Measurements from ENCODE around the gene GAS2L1. TPM values are rescaled to one million over a fixed set of nuclear protein-coding genes. Genes with fewer than 3 reads are reported as not detected.

GAS2L1 gene
- total and polyA plus RNA-seq, 4 donors, result 11.4 to 22.3 (median 21.2) TPM

DNA sequence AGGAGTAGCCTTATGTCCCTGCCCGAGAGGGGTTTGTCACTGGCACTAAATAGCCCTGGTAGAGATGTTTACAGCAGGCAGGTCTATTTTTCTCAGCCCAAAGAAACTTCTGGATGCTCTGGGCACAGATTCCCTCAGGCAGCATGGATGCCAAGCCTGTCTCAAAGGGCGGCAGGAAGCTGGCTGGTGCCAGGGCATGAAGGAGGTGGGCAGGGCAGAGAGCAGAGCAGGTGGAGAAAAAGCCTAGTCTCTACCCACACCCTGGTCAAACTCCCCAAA lies 4.1 kb upstream of the GAS2L1 start:
- no peak overlapping the region for H3K4me3 ChIP-seq (ENCODE audit: low read length in 2 of 2)
- no peaks in the 10 kb centered on the region for H3K4me1 ChIP-seq (ENCODE audit: control insufficient read depth in 1 of 2, insufficient read depth in 2 of 2, low read length in 2 of 2)
- ATAC-seq (ENCODE audit: low FRiP score) (no peak), DNase-seq (no peak)
- intact Hi-C loops (cut with DNase I), result no loop called here
- H3K9me3 ChIP-seq (ENCODE audit: control insufficient read depth, low read length), result no peaks in the 10 kb centered on the region
- no peak overlapping the region for H3K27ac ChIP-seq (ENCODE audit: low read depth in 1 of 2, low read length in 2 of 2)
- peaks cover 4 to 17% of the 10 kb centered on the region in 2 donors for H3K36me3 ChIP-seq (ENCODE audit: control insufficient read depth in 1 of 2, insufficient read depth in 2 of 2, low read length in 1 of 2)
- H3K27me3 ChIP-seq (ENCODE audit: control insufficient read depth in 1 of 2, insufficient read depth in 2 of 2, low read length in 1 of 2), result no peaks in the 10 kb centered on the region
- WGBS, 2 donors, result 5 to 6% methylated on average over 2 of the region's 2 CpGs

DNA sequence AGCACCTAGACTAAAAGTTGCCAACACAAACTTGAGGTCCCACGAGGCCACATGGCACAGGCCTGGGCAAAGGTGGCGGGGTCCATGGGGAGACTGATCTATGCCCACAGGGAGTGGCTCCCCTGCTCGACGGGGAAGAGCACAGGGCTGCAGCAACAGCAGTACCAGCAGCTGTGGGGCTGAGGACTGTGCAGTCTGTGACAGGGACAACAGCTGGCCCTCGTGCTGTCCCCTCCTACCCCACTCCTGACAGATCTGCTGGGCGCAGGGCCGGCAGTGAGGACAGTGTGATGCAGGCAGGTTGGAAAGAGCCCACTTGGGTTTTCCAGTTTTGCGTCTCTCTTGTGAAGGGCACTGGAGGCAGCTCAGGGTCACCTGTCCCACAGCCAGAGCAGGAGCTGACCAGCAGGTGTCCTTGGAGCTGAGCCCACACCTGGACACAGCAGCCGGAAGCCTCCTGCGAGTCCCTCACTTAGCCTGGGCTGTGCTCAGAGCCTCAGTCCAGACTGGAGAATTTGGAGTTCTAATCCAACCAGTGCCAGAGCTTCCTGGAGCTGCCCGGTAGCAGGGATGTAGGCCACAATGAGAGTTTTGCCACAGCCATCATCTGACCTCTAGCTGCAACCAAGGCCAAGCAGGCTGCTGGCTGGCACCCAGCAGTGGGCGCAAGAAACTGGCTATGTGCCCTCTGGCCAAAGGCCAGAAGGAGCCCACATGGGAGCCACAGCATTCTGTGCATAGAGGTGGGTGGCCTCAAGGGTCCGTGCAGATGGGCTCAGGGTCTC lies 3.6 kb upstream of the GAS2L1 start:
- Histone ChIP-seq H3K27ac (ENCODE audit: low read depth in 1 of 2, low read length in 2 of 2) (no peak overlapping the region), H3K36me3 (ENCODE audit: control insufficient read depth in 1 of 2, insufficient read depth in 2 of 2, low read length in 1 of 2) (peaks cover 0 to 12% of the 10 kb centered on the region in 2 donors), H3K4me3 (ENCODE audit: low read length in 2 of 2) (no peak overlapping the region), H3K4me1 (ENCODE audit: control insufficient read depth in 1 of 2, insufficient read depth in 2 of 2, low read length in 2 of 2) (no peaks in the 10 kb centered on the region), H3K9me3 (ENCODE audit: control insufficient read depth, low read length) (no peaks in the 10 kb centered on the region), H3K27me3 (ENCODE audit: control insufficient read depth in 1 of 2, insufficient read depth in 2 of 2, low read length in 1 of 2) (no peaks in the 10 kb centered on the region)
- intact Hi-C loops (cut with DNase I), result no loop called here
- ATAC-seq (ENCODE audit: low FRiP score), result no peak
- WGBS, 2 donors, result 22 to 25% methylated on average over 13 of the region's 13 CpGs
- DNase-seq, result peak in 1 of 2 donors; percentile 74

DNA sequence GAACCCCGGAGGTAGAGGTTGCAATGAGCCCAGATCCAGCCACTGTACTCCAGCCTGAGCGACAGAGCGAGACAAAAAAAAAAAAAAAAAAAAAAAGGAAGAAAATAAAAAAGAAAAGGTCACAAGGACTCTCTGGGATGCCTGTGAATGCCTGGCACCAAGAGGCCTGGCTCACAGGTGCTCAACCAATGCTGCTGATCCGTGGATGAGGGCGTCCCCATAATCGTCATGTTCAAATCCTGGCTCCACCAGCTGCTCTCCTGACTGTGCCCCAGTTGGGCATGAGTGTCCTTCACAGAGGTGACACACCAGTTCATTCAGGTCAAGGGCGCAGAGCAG lies 645 bp upstream of the GAS2L1 start:
- H3K9me3 ChIP-seq (ENCODE audit: control insufficient read depth, low read length), result no peaks in the 10 kb centered on the region
- DNase-seq (no peak), ATAC-seq (ENCODE audit: low FRiP score) (no peak)
- 40 to 47% methylated on average over 7 of the region's 7 CpGs for WGBS, 2 donors
- no peaks in the 10 kb centered on the region for H3K36me3 ChIP-seq (ENCODE audit: control insufficient read depth in 1 of 2, insufficient read depth in 2 of 2, low read length in 1 of 2)
- no peaks in the 10 kb centered on the region for H3K4me1 ChIP-seq (ENCODE audit: control insufficient read depth in 1 of 2, insufficient read depth in 2 of 2, low read length in 2 of 2)
- H3K4me3 ChIP-seq (ENCODE audit: low read length in 2 of 2), result no peak overlapping the region
- no peaks in the 10 kb centered on the region for H3K27me3 ChIP-seq (ENCODE audit: control insufficient read depth in 1 of 2, insufficient read depth in 2 of 2, low read length in 1 of 2)
- intact Hi-C loops (cut with DNase I), result loop anchor here (2.0 to 5.0 kb wide), 3 partner anchors 37 to 51 kb away; partner anchors contain the start of genes EWSR1 (in 2 of the 2) and RHBDD3 (in 1 of the 2)
- H3K27ac ChIP-seq (ENCODE audit: low read depth in 1 of 2, low read length in 2 of 2), result no peak overlapping the region

DNA sequence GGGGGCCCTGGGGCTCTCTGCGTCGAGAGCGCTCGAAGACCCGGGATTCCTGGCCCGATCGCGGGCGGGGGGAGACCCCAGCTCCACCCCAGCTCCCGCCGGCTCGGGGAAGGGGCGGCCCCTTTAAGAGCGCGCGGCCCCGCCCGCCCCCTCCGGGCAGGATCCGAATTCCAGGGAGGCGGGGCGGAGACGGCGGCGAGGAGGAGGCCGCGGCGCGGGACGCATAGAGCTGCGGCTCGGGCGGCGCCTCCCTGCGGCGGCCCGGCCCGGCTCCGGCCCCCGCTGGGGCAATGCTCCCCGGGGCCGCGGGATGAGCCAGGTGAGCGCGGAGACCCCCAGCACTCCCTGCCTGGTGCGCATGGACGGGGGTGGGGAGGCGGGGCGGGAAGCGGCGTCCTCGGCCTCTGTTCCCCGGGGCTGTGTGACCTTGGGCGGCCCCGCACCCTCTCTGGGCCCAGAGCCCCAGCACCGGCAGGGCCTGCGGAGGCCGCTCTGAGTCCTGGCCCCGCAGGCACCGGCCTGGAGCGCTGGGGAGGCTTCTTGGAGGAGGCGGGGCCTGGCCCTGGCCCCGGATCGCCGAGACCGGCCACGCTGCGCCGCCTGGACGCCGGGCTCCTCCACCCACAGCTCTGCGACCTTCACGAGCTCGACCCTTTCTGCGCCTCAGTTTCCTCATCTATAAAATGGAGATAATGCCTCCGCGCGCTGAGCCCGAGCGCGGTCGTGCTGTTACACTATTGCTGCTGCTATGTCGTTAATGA lies 565 bp downstream of the GAS2L1 start:
- ATAC-seq (ENCODE audit: low FRiP score), result peak; percentile 79
- intact Hi-C loops (cut with DNase I), result loop anchor here (2.0 to 5.0 kb wide), 3 partner anchors 38 to 50 kb away; partner anchors contain the start of genes EWSR1 (in 2 of the 2) and RHBDD3 (in 1 of the 2)
- Histone ChIP-seq H3K4me3 (ENCODE audit: low read length in 2 of 2) (peak overlapping the region; percentile 77 to 92), H3K27ac (ENCODE audit: low read depth in 1 of 2, low read length in 2 of 2) (peak overlapping the region in 1 of 2 donors; percentile 61), H3K27me3 (ENCODE audit: control insufficient read depth in 1 of 2, insufficient read depth in 2 of 2, low read length in 1 of 2) (no peaks in the 10 kb centered on the region), H3K9me3 (ENCODE audit: control insufficient read depth, low read length) (no peaks in the 10 kb centered on the region), H3K4me1 (ENCODE audit: control insufficient read depth in 1 of 2, insufficient read depth in 2 of 2, low read length in 2 of 2) (no peaks in the 10 kb centered on the region), H3K36me3 (ENCODE audit: control insufficient read depth in 1 of 2, insufficient read depth in 2 of 2, low read length in 1 of 2) (no peaks in the 10 kb centered on the region)
- WGBS, 2 donors, result 2% methylated on average over 40 to 83 of the region's 83 CpGs
- peak; percentile 88 to 95 for DNase-seq

DNA sequence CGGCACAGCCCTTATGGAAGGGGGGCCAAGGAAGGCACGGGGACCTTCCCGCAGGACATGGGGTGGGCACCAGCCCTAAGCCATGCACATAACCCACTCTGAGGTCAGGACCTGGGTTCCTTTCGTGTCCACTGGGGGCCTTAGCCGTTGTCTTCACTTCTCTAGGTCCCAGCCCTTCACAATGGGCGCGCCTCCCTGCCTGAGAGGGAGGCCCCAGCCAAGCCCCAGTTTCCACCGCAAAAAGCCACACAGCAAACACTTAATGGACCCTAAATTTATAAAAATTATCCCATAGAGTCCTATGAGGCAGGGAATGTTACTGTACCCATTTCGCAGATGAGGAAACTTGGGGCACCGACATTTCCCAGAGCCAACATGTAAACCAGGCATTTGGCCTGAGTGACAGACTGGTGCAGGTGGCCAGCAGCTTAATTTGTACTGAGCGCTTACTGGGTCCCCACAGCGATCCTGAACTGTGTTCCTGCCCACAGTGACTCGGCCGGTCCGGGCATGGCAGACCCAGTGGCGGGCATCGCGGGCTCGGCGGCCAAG lies 1.2 kb downstream of the GAS2L1 start:
- no peaks in the 10 kb centered on the region for H3K4me1 ChIP-seq (ENCODE audit: control insufficient read depth in 1 of 2, insufficient read depth in 2 of 2, low read length in 2 of 2)
- no peak for ATAC-seq (ENCODE audit: low FRiP score)
- 55 to 64% methylated on average over 20 of the region's 20 CpGs for WGBS, 2 donors
- no peak for DNase-seq
- no peaks in the 10 kb centered on the region for H3K9me3 ChIP-seq (ENCODE audit: control insufficient read depth, low read length)
- H3K4me3 ChIP-seq (ENCODE audit: low read length in 2 of 2), result peak overlapping the region; percentile 77 to 92
- H3K27me3 ChIP-seq (ENCODE audit: control insufficient read depth in 1 of 2, insufficient read depth in 2 of 2, low read length in 1 of 2), result no peaks in the 10 kb centered on the region
- H3K27ac ChIP-seq (ENCODE audit: low read depth in 1 of 2, low read length in 2 of 2), result peak overlapping the region in 1 of 2 donors; percentile 62
- intact Hi-C loops (cut with DNase I), result loop anchor here (2.0 to 5.0 kb wide), 3 partner anchors 39 to 50 kb away; partner anchors contain the start of genes EWSR1 (in 2 of the 2) and RHBDD3 (in 1 of the 2)
- no peaks in the 10 kb centered on the region for H3K36me3 ChIP-seq (ENCODE audit: control insufficient read depth in 1 of 2, insufficient read depth in 2 of 2, low read length in 1 of 2)

DNA sequence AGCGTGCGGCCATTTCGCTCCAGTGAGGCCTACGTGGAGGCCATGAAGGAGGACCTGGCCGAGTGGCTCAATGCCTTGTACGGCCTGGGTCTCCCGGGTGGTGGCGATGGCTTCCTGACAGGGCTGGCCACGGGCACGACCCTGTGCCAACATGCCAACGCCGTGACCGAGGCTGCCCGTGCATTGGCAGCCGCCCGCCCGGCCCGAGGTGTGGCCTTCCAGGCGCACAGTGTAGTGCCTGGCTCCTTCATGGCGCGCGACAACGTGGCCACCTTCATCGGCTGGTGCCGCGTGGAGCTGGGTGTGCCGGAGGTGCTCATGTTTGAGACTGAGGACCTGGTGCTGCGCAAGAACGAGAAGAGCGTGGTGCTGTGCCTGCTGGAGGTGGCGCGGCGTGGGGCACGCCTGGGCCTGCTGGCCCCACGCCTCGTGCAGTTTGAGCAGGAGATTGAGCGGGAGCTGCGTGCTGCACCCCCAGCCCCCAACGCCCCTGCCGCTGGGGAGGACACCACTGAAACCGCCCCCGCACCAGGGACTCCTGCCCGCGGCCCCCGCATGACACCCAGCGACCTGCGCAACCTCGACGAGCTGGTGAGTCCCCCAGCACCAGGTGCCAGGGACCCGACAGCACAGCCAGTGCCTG lies 1.8 kb downstream of the GAS2L1 start:
- no peaks in the 10 kb centered on the region for H3K9me3 ChIP-seq (ENCODE audit: control insufficient read depth, low read length)
- H3K27me3 ChIP-seq (ENCODE audit: control insufficient read depth in 1 of 2, insufficient read depth in 2 of 2, low read length in 1 of 2), result no peaks in the 10 kb centered on the region
- intact Hi-C loops (cut with DNase I), result loop anchor here (5.0 kb wide), 2 partner anchors 41 to 49 kb away; partner anchors contain the start of genes EWSR1 (in 1 of the 2) and RHBDD3 (in 1 of the 2)
- peak; percentile 56 to 77 for DNase-seq
- H3K4me1 ChIP-seq (ENCODE audit: control insufficient read depth in 1 of 2, insufficient read depth in 2 of 2, low read length in 2 of 2), result no peaks in the 10 kb centered on the region
- whole genome bisulfite sequencing, 2 donors, result 53 to 64% methylated on average over 50 of the region's 50 CpGs
- H3K27ac ChIP-seq (ENCODE audit: low read depth in 1 of 2, low read length in 2 of 2), result peak overlapping the region in 1 of 2 donors; percentile 62
- no peak overlapping the region for H3K4me3 ChIP-seq (ENCODE audit: low read length in 2 of 2)
- no peak for ATAC-seq (ENCODE audit: low FRiP score)
- no peaks in the 10 kb centered on the region for H3K36me3 ChIP-seq (ENCODE audit: control insufficient read depth in 1 of 2, insufficient read depth in 2 of 2, low read length in 1 of 2)

DNA sequence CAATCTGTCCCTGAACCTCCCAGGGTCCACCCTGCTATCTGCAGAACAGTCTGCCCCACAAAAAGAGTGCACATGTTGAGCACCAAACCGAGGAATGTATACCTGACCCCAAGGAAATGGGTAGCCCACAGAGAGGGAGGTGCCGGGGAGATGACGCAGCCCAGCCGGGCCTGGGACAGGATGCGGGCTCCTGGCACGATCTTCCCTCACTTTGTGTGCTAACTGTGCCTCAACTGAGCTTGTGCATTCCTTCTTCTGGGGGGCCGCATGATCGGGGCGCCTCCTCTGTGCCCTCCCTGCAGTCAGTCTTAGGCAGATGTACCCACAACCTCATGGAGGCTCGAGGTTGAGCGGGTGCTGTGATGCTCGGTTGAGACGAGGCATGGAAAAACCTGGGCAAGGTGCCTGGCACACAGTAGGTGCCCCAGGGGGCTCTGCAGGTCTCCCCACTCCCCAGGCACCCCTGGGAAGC lies 2.4 kb downstream of the GAS2L1 start:
- WGBS, 2 donors, result 31 to 39% methylated on average over 13 of the region's 13 CpGs
- no peaks in the 10 kb centered on the region for H3K27me3 ChIP-seq (ENCODE audit: control insufficient read depth in 1 of 2, insufficient read depth in 2 of 2, low read length in 1 of 2)
- no peak overlapping the region for H3K4me3 ChIP-seq (ENCODE audit: low read length in 2 of 2)
- intact Hi-C loops (cut with DNase I), result loop anchor here (5.0 kb wide), 2 partner anchors 42 to 48 kb away; partner anchors contain the start of genes EWSR1 (in 1 of the 2) and RHBDD3 (in 1 of the 2)
- no peaks in the 10 kb centered on the region for H3K36me3 ChIP-seq (ENCODE audit: control insufficient read depth in 1 of 2, insufficient read depth in 2 of 2, low read length in 1 of 2)
- H3K27ac ChIP-seq (ENCODE audit: low read depth in 1 of 2, low read length in 2 of 2), result peak overlapping the region in 1 of 2 donors; percentile 62
- no peaks in the 10 kb centered on the region for H3K9me3 ChIP-seq (ENCODE audit: control insufficient read depth, low read length)
- ATAC-seq (ENCODE audit: low FRiP score) (no peak), DNase-seq (peak in 1 of 2 donors; percentile 58)
- H3K4me1 ChIP-seq (ENCODE audit: control insufficient read depth in 1 of 2, insufficient read depth in 2 of 2, low read length in 2 of 2), result no peaks in the 10 kb centered on the region
